NB4 (cell line): Measurements from ENCODE around the gene RYR2.

Source experiments
- MYC ChIP-seq: IDR thresholded peaks from 2 replicates; pipeline ENCODE4 v1.6.1; 2011; ENCODE audit warnings: low read depth, low read length
- POLR2A ChIP-seq: IDR thresholded peaks from 2 replicates; pipeline ENCODE4 v1.6.1; 2011; ENCODE audit warnings: mild to moderate bottlenecking; ENCODE audit not compliant: insufficient read length; ENCODE audit errors: extremely low read depth
- TF ChIP-seq, protein P1 (sequence below): IDR thresholded peaks from one replicate; pipeline ENCODE4 v1.5.1; 2012; ENCODE audit warnings: low read depth, low read length
- TF ChIP-seq, protein P2 (sequence below): IDR thresholded peaks from 2 replicates; pipeline ENCODE4 v1.6.1; 2011; ENCODE audit warnings: low read depth, low read length

DNA sequence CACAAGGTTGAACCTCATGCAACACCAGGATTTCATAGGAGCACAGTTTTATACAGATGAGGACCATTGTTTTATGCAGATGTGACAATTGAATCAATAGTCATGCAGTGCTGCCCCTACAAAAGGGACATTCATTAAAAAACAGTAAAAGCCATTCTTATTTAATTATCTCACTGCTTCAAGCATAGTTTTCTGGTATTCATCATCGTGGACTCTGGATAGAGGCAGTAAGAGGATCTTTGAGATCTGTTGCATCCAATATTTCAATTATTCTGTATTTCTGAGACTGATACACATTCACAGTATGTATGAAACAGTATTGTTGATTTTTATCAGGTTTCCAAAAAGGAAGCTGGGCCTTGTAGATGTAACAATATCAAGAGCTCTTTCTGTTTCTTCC is 237.6 kb downstream of the RYR2 start:
- TF ChIP-seq, protein P1, sequence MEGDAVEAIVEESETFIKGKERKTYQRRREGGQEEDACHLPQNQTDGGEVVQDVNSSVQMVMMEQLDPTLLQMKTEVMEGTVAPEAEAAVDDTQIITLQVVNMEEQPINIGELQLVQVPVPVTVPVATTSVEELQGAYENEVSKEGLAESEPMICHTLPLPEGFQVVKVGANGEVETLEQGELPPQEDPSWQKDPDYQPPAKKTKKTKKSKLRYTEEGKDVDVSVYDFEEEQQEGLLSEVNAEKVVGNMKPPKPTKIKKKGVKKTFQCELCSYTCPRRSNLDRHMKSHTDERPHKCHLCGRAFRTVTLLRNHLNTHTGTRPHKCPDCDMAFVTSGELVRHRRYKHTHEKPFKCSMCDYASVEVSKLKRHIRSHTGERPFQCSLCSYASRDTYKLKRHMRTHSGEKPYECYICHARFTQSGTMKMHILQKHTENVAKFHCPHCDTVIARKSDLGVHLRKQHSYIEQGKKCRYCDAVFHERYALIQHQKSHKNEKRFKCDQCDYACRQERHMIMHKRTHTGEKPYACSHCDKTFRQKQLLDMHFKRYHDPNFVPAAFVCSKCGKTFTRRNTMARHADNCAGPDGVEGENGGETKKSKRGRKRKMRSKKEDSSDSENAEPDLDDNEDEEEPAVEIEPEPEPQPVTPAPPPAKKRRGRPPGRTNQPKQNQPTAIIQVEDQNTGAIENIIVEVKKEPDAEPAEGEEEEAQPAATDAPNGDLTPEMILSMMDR, result no peak
- TF ChIP-seq POLR2A (no peak), MYC (no peak)
- TF ChIP-seq, protein P2, sequence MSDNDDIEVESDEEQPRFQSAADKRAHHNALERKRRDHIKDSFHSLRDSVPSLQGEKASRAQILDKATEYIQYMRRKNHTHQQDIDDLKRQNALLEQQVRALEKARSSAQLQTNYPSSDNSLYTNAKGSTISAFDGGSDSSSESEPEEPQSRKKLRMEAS, result no peak
